HCEC 1CT (cell line): ENCODE data around the gene CABP4.

Source experiments
- DNase-seq: peaks from one replicate; pipeline ENCODE4 v3.0.0-alpha.2; 2017

CABP4 gene

DNA sequence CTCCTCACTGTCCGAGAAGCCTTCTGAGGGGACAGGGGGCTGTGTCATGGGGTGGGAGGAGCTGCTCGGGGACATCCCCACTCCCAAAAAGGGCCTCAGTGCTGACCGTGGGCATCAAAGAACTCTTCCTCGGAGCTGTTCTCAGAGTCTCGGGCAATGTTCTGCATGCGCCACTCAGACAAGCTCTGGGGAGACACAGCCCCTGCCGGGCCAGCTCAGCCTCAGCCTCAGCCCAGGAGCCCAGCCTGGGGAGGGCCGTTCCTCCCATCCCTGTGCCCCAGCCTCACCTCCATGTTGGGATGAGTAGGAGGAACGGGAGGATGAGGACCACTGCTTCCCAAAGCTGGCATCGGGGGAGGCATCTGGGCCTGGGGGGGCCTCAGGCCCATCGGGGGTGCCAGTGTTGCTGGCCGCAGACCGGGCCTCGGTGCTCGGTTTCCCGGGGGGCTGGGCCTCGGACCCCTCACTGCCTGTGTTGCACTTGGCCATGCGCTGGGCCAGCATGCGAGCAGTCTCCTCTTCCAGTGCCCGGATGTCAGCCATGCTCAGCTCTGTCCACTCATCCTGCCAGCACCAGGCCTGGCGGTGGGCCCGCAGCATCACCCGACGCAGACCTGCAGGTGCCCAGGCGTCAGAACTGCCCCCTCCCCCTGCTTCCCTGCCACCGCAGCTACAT is 44.8 kb downstream of the CABP4 start:
- DNase-seq: no peak

GRCh38 chr11:67500484-67500821 is 45.3 kb downstream of the CABP4 start:
- no peak for DNase-seq

DNA sequence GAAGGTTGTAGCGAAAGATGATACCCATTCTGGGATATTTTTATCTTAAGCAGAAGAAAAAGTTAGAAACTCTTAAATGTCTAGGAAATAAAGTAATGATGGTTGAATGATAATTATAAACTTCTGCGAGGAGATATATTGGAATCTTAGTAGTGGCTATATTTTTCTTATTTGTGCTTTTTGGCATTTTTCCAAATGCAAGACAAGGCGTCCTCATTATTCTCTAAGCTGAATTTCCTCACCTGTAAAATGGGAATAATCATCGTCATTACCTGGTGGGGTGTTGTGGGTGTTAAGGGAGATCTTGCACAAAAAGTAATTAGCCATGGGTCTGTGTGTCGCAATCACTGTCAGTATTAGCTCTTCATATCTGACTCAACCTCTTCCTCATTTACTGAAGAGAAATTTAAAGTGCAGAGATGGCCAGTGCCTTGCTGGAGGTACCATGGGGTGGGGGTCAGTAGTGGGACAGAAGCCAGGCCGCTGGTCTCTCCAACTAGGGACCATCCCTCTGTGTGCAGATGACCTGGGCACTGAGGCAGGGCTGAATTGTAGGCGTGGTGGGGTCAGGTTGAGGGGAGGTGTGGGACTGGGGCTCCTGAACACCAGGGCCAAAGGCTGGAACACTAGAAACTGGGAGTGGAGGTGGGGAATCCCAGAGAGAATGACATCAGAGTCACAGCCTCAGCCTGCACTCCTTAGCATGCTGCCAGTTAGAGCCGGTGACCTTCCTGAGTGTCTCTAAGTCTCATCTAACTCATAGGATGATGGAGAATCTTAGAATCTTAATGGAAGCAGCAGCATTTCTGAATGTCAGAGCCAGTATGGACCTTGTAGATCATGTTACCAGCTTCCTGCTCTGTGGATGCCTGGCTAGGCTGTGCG is 45.9 kb downstream of the CABP4 start:
- no peak for DNase-seq

GRCh38 chr11:67501854-67502253 is 46.7 kb downstream of the CABP4 start:
- DNase-seq: no peak

- DNase-seq: no peak
These were observed 47.3 kb downstream of the CABP4 start for GRCh38 chr11:67502328-67502979.

GRCh38 chr11:67503119-67504004 is 48.2 kb downstream of the CABP4 start:
- no peak for DNase-seq

DNA sequence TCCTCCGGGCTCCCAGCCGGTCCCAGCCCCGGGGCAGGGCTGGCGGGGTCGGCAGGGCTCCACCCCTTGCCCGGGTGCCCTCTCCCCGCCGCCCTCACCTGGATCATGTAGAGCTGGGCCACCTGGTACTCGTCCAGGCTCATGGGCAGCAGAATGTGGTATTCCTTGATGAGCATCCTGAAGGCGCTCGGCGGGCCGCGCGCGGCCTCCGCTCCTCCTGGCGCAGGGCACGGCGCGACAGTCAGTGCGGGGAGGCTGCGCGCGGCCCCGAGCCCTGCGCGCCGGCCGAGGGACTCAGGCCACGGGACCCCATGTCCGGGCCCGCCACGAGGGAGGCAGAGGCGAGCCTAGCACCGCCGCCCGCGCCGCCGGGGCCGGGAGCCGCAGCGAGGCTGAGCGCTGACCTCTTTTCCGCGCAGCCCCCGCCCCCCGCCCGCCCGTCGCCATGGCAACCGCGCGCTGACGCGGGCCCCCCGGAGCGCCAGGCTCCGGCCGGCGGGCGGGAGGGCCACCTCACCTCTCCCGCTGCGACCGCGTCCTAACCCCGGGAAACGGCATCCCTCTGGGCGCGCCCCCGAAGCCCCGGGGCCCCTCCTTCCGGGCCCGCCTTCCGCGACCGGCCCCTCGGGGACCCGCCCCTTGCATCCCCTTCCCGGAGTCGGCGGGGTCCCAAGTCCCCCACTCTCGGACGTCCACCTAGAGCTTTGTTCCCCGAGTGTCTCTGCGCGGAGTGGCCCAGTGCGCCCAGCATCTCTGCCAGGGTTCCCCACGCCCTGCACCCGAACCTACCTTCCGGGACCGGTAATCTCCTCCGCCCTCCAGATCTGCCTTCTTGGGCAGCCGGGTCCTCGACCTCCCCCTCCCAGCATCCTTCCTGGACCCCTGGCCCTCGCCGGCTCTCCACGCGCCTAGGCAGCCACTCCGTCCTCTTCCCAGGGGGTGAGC is 49.1 kb downstream of the CABP4 start:
- no peak for DNase-seq

DNA sequence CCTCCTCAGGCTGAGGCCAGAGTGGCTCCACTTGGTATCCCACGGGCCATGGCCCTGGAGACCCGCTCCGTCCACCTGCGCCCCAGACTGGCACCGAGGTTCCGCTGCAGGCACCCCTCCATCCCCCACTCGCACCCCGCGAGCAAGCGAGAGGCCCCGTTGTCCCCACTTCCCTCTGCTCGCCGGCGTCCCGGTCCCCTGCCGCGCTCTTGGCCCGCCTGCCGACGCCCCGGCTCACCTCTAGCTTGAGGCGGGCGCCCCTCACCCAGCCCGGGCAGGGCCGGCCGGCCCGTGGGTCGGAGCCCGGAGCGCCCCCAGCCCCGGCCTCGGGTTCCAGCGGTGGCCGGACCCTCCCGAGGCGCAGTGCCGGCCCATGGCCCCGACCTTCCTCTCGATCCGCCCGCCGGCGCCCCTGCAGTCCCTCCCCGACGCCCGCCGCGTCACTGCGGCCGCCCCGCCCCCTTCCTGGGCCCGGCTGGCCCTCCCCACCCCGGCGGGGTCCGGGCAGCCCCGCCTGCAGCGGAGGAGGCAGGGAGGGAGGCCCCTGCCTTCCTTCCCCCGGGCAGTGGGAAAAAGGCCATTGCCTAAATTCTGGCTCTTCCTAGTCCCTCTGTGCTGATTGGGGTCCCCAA is 49.9 kb downstream of the CABP4 start, which contains the start of gene PITPNM1:
Gene PITPNM1 (minus strand): TSS at position 414 of the 632 bp plus-strand sequence. CDS start 1,183 bp downstream, outside the sequence.
- peak; percentile 42 for DNase-seq

DNA sequence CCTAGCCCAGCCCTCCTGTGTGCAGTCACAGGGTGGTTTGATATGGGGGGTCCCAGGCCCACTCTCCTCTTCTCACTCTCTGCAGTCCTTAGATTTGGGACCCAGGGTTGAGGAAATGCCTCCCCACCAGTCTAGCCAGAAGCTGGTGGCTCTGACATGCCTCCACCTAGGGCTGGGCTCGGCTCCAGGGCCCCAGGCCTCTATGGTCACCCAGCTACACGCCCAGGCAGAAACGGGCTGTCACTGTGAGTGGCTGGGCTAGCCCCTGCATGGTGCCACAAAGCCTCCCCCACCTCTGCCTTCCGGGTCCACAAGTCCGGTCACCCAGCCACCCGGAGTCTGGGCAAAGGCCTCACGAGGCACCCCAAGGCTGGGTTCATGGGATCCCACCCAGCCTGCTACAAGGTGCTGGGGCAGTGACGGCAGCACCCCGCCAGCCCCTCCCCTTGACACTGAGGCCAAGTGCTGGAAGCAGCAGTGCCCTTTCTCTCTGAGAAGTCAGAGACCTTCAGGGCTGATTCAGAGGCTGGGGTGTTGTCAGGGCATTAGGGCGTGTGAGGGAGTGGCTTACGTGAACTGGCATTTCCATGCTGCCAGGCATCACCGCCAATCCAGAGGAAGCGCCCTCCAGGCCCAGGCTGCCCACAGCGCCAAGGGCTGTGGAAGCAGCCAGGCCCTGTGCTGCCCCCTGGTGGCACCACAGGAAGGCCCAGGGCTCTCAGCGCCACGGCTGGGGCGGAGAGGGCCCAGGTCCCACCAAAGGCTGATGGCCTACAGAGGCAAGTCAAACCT is 50.6 kb downstream of the CABP4 start:
- peak; percentile 86 for DNase-seq

GRCh38 chr11:67506426-67507051 is 51.4 kb downstream of the CABP4 start:
- no peak for DNase-seq

DNA sequence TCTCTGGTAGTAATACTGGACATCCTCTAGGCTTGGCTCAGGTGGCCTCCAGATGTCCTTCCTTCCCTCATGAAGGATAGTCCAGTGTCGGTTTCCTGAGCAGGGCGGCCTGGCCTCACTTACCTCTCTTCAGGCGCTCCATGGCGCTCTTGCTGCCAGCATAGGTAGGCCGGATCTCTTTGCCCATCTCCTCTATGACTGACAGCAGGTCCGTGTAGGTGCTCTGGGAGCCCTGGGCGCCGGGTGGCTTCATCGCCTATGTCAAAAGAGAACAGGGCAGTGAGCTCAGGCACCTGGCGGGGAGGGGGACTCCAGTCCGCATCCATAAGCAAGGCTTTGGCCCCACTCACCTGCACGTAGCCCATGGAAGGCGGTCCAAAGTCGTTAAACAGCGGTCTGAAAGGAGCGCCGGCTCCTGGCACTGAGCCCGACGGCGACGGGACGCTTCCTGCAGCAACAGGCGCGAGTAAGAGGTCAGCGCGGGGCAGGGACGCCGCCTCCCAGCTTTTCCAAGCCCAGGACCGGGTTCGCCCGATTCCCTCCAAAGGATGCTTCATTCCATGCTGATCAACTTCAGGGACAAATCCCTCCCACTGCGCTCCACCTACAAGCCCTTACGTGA is 52.2 kb downstream of the CABP4 start:
- peak; percentile 32 for DNase-seq

- DNase-seq: peak; percentile 98
These were observed 52.8 kb downstream of the CABP4 start, which contains the start of gene CDK2AP2 for GRCh38 chr11:67507864-67508485. Gene CDK2AP2, minus strand, starts transcription at chr11:67508162. Its CDS starts 80 bp downstream, at chr11:67508082.

- peak; percentile 90 for DNase-seq
These were observed 53.5 kb downstream of the CABP4 start for GRCh38 chr11:67508486-67509121.

- no peak for DNase-seq
These were observed 54.8 kb downstream of the CABP4 start for GRCh38 chr11:67510023-67510345.
